Mucosa of descending colon (tissue), 3 donors: ENCODE results near the gene CMSS1. TPM values are rescaled to one million over a fixed set of nuclear protein-coding genes. Genes with fewer than 3 reads are reported as not detected.

ENCODE experiments used
- ATAC-seq: fragments of 200-7000 bp; cut with Tn5 transposase; one replicate; pipeline ENCODE4 v1.9.1; 2020; ENCODE audit warnings: mild to moderate bottlenecking, moderate library complexity
- DNase-seq, 3 donors: peaks; one replicate each; pipeline ENCODE4 v3.0.0-alpha.2; 2020
- H3K36me3 ChIP-seq: fragments of 200-600 bp; one replicate; pipeline ENCODE4 v1.8.0; 2021; ENCODE audit warnings: low read depth, mild to moderate bottlenecking
- H3K4me1 ChIP-seq: fragments of 200-600 bp; one replicate; pipeline ENCODE4 v1.8.0; 2021; ENCODE audit warnings: low read depth, mild to moderate bottlenecking
- H3K4me3 ChIP-seq: fragments of 200-600 bp; one replicate; pipeline ENCODE4 v1.8.0; 2021; ENCODE audit warnings: mild to moderate bottlenecking
- H3K9me3 ChIP-seq: fragments of 200-600 bp; one replicate; pipeline ENCODE4 v1.8.0; 2021; ENCODE audit warnings: mild to moderate bottlenecking
- CTCF ChIP-seq: fragments of 200-600 bp; IDR thresholded peaks from one replicate; pipeline ENCODE4 v1.8.0; 2022; ENCODE audit warnings: antibody characterized with exemption, mild to moderate bottlenecking
- intact Hi-C, 2 donors: fragments of 100-400 bp; cut with DNase I in 1 of 2; cut with micrococcal nuclease in 1 of 2; formaldehyde crosslinking; loops; one replicate each; pipeline versions ENCODE4 v1.11.0 to v1.11.1; 2022; cut with DNase I, micrococcal nuclease
- total RNA-seq, 3 donors: library from RNA; stranded (reverse); fragmentation: NEBNext Ultra II Directional in 2 of 3; extraction: Animal tissue kit (Norgen Biotek cat#: 25700) in 2 of 3; gene quantifications; one replicate each; pipeline versions ENCODE4 v1.2.1 to v1.2.4, GENCODE V29; 2021 to 2023
- donor health status: DM: no; HTN: no; CAD: no; lungs with moderate emphysema.
- donor health status: DM: no; HTN: no; CAD: no.
- donor health status: DM: no; HTN: yes; CAD: no.

CMSS1 gene
- total RNA-seq, 3 donors from 2014 or later, result 9.6 to 24.2 (median 13.8) TPM

- DNase-seq (no peak), ATAC-seq (no peak)
- Histone ChIP-seq H3K4me3 (no peak overlapping the region), H3K36me3 (no peaks in the 10 kb centered on the region), H3K9me3 (no peaks in the 10 kb centered on the region), H3K4me1 (peaks cover 16% of the 10 kb centered on the region)
- no peak for TF ChIP-seq CTCF
- intact Hi-C loops, result no loop called here
These were observed 16.0 kb downstream of the CMSS1 start for GRCh38 chr3:99833617-99834205.

GRCh38 chr3:99834211-99834957, 16.7 kb downstream of the CMSS1 start:
- DNase-seq (no peak), ATAC-seq (no peak)
- Histone ChIP-seq H3K9me3 (no peaks in the 10 kb centered on the region), H3K4me1 (peaks cover 16% of the 10 kb centered on the region), H3K36me3 (no peaks in the 10 kb centered on the region), H3K4me3 (no peak overlapping the region)
- no peak for TF ChIP-seq CTCF
- intact Hi-C loops, result no loop called here

GRCh38 chr3:99836681-99837080, 19.0 kb downstream of the CMSS1 start:
- Histone ChIP-seq H3K9me3 (no peaks in the 10 kb centered on the region), H3K4me3 (no peak overlapping the region), H3K36me3 (no peaks in the 10 kb centered on the region), H3K4me1 (peaks cover 16% of the 10 kb centered on the region)
- no peak for TF ChIP-seq CTCF
- DNase-seq, result peak in 1 of 3 donors; percentile 47
- peak; percentile 73 for ATAC-seq
- intact Hi-C loops, result no loop called here

GRCh38 chr3:99837715-99838114, 20.1 kb downstream of the CMSS1 start:
- peaks cover 16% of the 10 kb centered on the region for H3K4me1 ChIP-seq
- no peak for TF ChIP-seq CTCF
- peak; percentile 82 for ATAC-seq
- no peaks in the 10 kb centered on the region for H3K36me3 ChIP-seq
- H3K4me3 ChIP-seq, result no peak overlapping the region
- H3K9me3 ChIP-seq, result no peaks in the 10 kb centered on the region
- DNase-seq, result peak in 1 of 3 donors; percentile 42
- intact Hi-C loops, result no loop called here

GRCh38 chr3:99838755-99839154, 21.1 kb downstream of the CMSS1 start:
- Histone ChIP-seq H3K4me1 (peaks cover 16% of the 10 kb centered on the region), H3K4me3 (no peak overlapping the region), H3K9me3 (no peaks in the 10 kb centered on the region), H3K36me3 (no peaks in the 10 kb centered on the region)
- no peak for TF ChIP-seq CTCF
- no peak for DNase-seq
- intact Hi-C loops, result no loop called here
- no peak for ATAC-seq
